BJ (cell line): ENCODE results near the gene SLC35B3. TPM values are rescaled to one million over a fixed set of nuclear protein-coding genes. Genes with fewer than 3 reads are reported as not detected.
A peak's percentile ranks its signal among the peaks of the same experiment; 100 is the strongest.

Experiments
- CTCF ChIA-PET: fragments of 350-600 bp; formaldehyde crosslinking; extraction: SDS; loops from one replicate; lab custom pipeline; 2021; ENCODE audit warnings: antibody characterized with exemption, inconsistent platforms; lab: Yijun Ruan, JAX
- POLR2A ChIA-PET: fragments of 300-600 bp; sonication (Branson Sonifier 250); formaldehyde crosslinking; extraction: SDS; loops from one replicate; lab custom pipeline; 2021; ENCODE audit warnings: antibody characterized with exemption; lab: Charles Lee
- DNase-seq: peaks from one replicate; pipeline ENCODE4 v3.0.0-alpha.2; 2011; ENCODE audit warnings: low read depth
- H3K27me3 ChIP-seq: 2 replicates; pipeline ENCODE4 v1.6.0; 2011; ENCODE audit warnings: low read length; ENCODE audit not compliant: control insufficient read depth, insufficient read depth
- H3K36me3 ChIP-seq: 2 replicates; pipeline ENCODE4 v1.5.1; 2011; ENCODE audit warnings: low read length; ENCODE audit not compliant: control insufficient read depth, insufficient read depth
- H3K4me3 ChIP-seq: 2 replicates; pipeline ENCODE4 v1.5.1; 2011; ENCODE audit warnings: low read depth, mild to moderate bottlenecking, control low read depth, low read length
- CTCF ChIP-seq: IDR thresholded peaks from 2 replicates; pipeline ENCODE4 v1.5.1; 2011; ENCODE audit warnings: low read depth, mild to moderate bottlenecking, control low read depth, inconsistent platforms, low read length, moderate library complexity; ENCODE audit not compliant: insufficient read depth
- polyA plus RNA-seq: library from polyadenylated mRNA; depleted of rRNA; stranded (reverse); fragments of >200 nt; gene quantifications from 2 replicates; pipeline ENCODE4 v1.2.3, GENCODE V29; 2011

Gene SLC35B3
- polyA plus RNA-seq, 1 experiment = 18.5 TPM

GRCh38 chr6:8441452-8441851 lies 6.1 kb upstream of the SLC35B3 start:
- Histone ChIP-seq H3K36me3 (no peaks in the 10 kb centered on the region), H3K4me3 (no peak overlapping the region), H3K27me3 (no peaks in the 10 kb centered on the region)
- no peak for TF ChIP-seq CTCF
- no peak for DNase-seq
- CTCF ChIA-PET = interaction anchor here (0.7 kb wide), 1 partner anchor 231 kb away, joined by 3 read pairs; no protein-coding TSS in a partner anchor
- POLR2A ChIA-PET = no interaction called here

- no peak overlapping the region for H3K4me3 ChIP-seq
- POLR2A ChIA-PET = no interaction called here
- CTCF ChIA-PET = no interaction called here
- H3K36me3 ChIP-seq = no peaks in the 10 kb centered on the region
- TF ChIP-seq CTCF = no peak
- no peaks in the 10 kb centered on the region for H3K27me3 ChIP-seq
- DNase-seq = no peak
These were observed 4.4 kb upstream of the SLC35B3 start for GRCh38 chr6:8439601-8440268.

GRCh38 chr6:8437813-8438212 lies 2.5 kb upstream of the SLC35B3 start:
- Histone ChIP-seq H3K27me3 (no peaks in the 10 kb centered on the region), H3K36me3 (no peaks in the 10 kb centered on the region), H3K4me3 (no peak overlapping the region)
- DNase-seq = no peak
- ChIA-PET CTCF (no interaction called here), POLR2A (no interaction called here)
- no peak for TF ChIP-seq CTCF

- ChIA-PET CTCF (interaction anchor here (1.3 kb wide), 1 partner anchor 11 kb away, joined by 3 read pairs; no protein-coding TSS in a partner anchor), POLR2A (no interaction called here)
- Histone ChIP-seq H3K27me3 (no peaks in the 10 kb centered on the region), H3K36me3 (peaks cover 1% of the 10 kb centered on the region; the same call in 1 of the 2 replicates), H3K4me3 (no peak overlapping the region)
- no peak for TF ChIP-seq CTCF
- DNase-seq = no peak
These were observed 1.6 kb upstream of the SLC35B3 start for GRCh38 chr6:8436966-8437365.

- no peak for DNase-seq
- TF ChIP-seq CTCF = no peak
- Histone ChIP-seq H3K36me3 (peaks cover 1% of the 10 kb centered on the region; the same call in 1 of the 2 replicates), H3K27me3 (no peaks in the 10 kb centered on the region), H3K4me3 (peak overlapping the region; percentile 99)
- POLR2A ChIA-PET = no interaction called here
- CTCF ChIA-PET = interaction anchor here (1.0 kb wide), 1 partner anchor 305 kb away, joined by 3 read pairs; no protein-coding TSS in a partner anchor
These were observed 462 bp upstream of the SLC35B3 start for GRCh38 chr6:8435845-8436168.
